Activated B cell treated with CpG ODN at 0.5 μM for 24 hours (primary cell): Measurements from ENCODE around the gene LIMA1. TPM values are rescaled to one million over a fixed set of nuclear protein-coding genes. Genes with fewer than 3 reads are reported as not detected.

Experiments
- ATAC-seq: fragments of 200-7000 bp; cut with Tn5 transposase; one replicate; pipeline ENCODE4 v1.10.0; 2021; ENCODE audit warnings: low read depth, mild to moderate bottlenecking, moderate library complexity
- CTCF ChIA-PET: fragments of 350-600 bp; sonication (Branson Sonifier 250); formaldehyde crosslinking; loops from one replicate; lab custom pipeline; 2021; ENCODE audit warnings: antibody characterized with exemption; lab: Charles Lee
- POLR2A ChIA-PET: fragments of 350-600 bp; sonication (Branson Sonifier 250); formaldehyde crosslinking; loops from one replicate; lab custom pipeline; 2021; ENCODE audit warnings: antibody characterized with exemption; lab: Charles Lee
- DNase-seq: peaks from one replicate; pipeline ENCODE4 v3.0.0; 2022
- H3K27ac Mint-ChIP-seq: one replicate; pipeline ENCODE4 v1.8.0; 2020; ENCODE audit warnings: mixed read lengths
- H3K27me3 Mint-ChIP-seq: one replicate; pipeline ENCODE4 v1.8.0; 2021; ENCODE audit warnings: mixed read lengths
- H3K36me3 Mint-ChIP-seq: one replicate; pipeline ENCODE4 v1.8.0; 2021; ENCODE audit warnings: low read depth, mixed read lengths
- H3K4me1 Mint-ChIP-seq: one replicate; pipeline ENCODE4 v1.8.0; 2021; ENCODE audit warnings: mixed read lengths
- H3K4me3 Mint-ChIP-seq: one replicate; pipeline ENCODE4 v1.8.0; 2020; ENCODE audit warnings: mild to moderate bottlenecking, mixed read lengths
- H3K9me3 Mint-ChIP-seq: one replicate; pipeline ENCODE4 v1.8.0; 2020; ENCODE audit warnings: mixed read lengths
- CTCF ChIP-seq: fragments of 200-600 bp; IDR thresholded peaks from one replicate; pipeline ENCODE4 v1.8.0; 2022; ENCODE audit warnings: antibody characterized with exemption, mild to moderate bottlenecking
- intact Hi-C: fragments of 100-400 bp; cut with micrococcal nuclease; formaldehyde crosslinking; loops from one replicate; pipeline ENCODE4 v1.15.1; 2024
- total RNA-seq: library from RNA; stranded (reverse); gene quantifications from 2 replicates; pipeline ENCODE4 v1.2.3, GENCODE V29; 2022

The LIMA1 gene
- total RNA-seq, 1 donor from 2014 or later: 5.7 TPM

- Mint-ChIP-seq H3K4me1 (peaks cover 13% of the 10 kb centered on the region), H3K9me3 (no peaks in the 10 kb centered on the region), H3K27me3 (no peaks in the 10 kb centered on the region), H3K27ac (no peak overlapping the region), H3K4me3 (no peak overlapping the region), H3K36me3 (no peaks in the 10 kb centered on the region)
- no peak for TF ChIP-seq CTCF
- ATAC-seq (no peak), DNase-seq (no peak)
- POLR2A ChIA-PET: interaction anchor here (0.6 kb wide), 1 partner anchor 45 kb away, joined by 5 read pairs; no protein-coding TSS in a partner anchor
- intact Hi-C loops: no loop called here
- CTCF ChIA-PET: interaction anchor here (0.5 to 1.4 kb wide), 3 partner anchors 9 to 75 kb away, joined by 3 to 4 read pairs (median 3); partner anchors contain the start of gene COX14
Measured at GRCh38 chr12:50187084-50187900, 96.0 kb downstream of the LIMA1 start.

- Mint-ChIP-seq H3K27ac (no peak overlapping the region), H3K36me3 (no peaks in the 10 kb centered on the region), H3K4me1 (peaks cover 13% of the 10 kb centered on the region), H3K4me3 (no peak overlapping the region), H3K9me3 (no peaks in the 10 kb centered on the region), H3K27me3 (no peaks in the 10 kb centered on the region)
- DNase-seq (no peak), ATAC-seq (no peak)
- ChIA-PET CTCF (no interaction called here), POLR2A (no interaction called here)
- TF ChIP-seq CTCF: no peak
- intact Hi-C loops: no loop called here
Measured at GRCh38 chr12:50186681-50187080, 96.6 kb downstream of the LIMA1 start.

- no peak for DNase-seq
- H3K36me3 Mint-ChIP-seq: no peaks in the 10 kb centered on the region
- POLR2A ChIA-PET: no interaction called here
- H3K9me3 Mint-ChIP-seq: no peaks in the 10 kb centered on the region
- CTCF ChIA-PET: no interaction called here
- ATAC-seq: no peak
- H3K4me1 Mint-ChIP-seq: peaks cover 13% of the 10 kb centered on the region
- no peak overlapping the region for H3K4me3 Mint-ChIP-seq
- H3K27ac Mint-ChIP-seq: no peak overlapping the region
- TF ChIP-seq CTCF: no peak
- H3K27me3 Mint-ChIP-seq: no peaks in the 10 kb centered on the region
- intact Hi-C loops: no loop called here
Measured at GRCh38 chr12:50185970-50186663, 97.2 kb downstream of the LIMA1 start.

GRCh38 chr12:50185301-50185895 is 97.9 kb downstream of the LIMA1 start:
- ChIA-PET CTCF (no interaction called here), POLR2A (no interaction called here)
- DNase-seq (no peak), ATAC-seq (no peak)
- Mint-ChIP-seq H3K9me3 (no peaks in the 10 kb centered on the region), H3K4me3 (no peak overlapping the region), H3K4me1 (peaks cover 13% of the 10 kb centered on the region), H3K27me3 (no peaks in the 10 kb centered on the region), H3K36me3 (no peaks in the 10 kb centered on the region), H3K27ac (no peak overlapping the region)
- TF ChIP-seq CTCF: no peak
- intact Hi-C loops: no loop called here

GRCh38 chr12:50184261-50184660 is 99.1 kb downstream of the LIMA1 start:
- no peak for DNase-seq
- intact Hi-C loops: no loop called here
- no peak overlapping the region for H3K27ac Mint-ChIP-seq
- TF ChIP-seq CTCF: no peak
- H3K4me3 Mint-ChIP-seq: no peak overlapping the region
- H3K4me1 Mint-ChIP-seq: peaks cover 12% of the 10 kb centered on the region
- no peak for ATAC-seq
- CTCF ChIA-PET: no interaction called here
- POLR2A ChIA-PET: interaction anchor here (0.7 kb wide), 1 partner anchor 871 kb away, joined by 6 read pairs; no protein-coding TSS in a partner anchor
- H3K27me3 Mint-ChIP-seq: no peaks in the 10 kb centered on the region
- H3K36me3 Mint-ChIP-seq: no peaks in the 10 kb centered on the region
- no peaks in the 10 kb centered on the region for H3K9me3 Mint-ChIP-seq
